Activated gamma-delta T cell treated with anti-CD3 and anti-CD28 coated beads, Interleukin-2, amount 50 U/mL, for 16 hours (primary cell): ENCODE results near the gene CDADC1.

Experiments
- DNase-seq: peaks from one replicate; pipeline ENCODE4 v3.0.0-alpha.2; 2020; ENCODE audit warnings: low read depth

Gene CDADC1

GRCh38 chr13:49295244-49295643 lies 47.5 kb downstream of the CDADC1 start:
- no peak for DNase-seq

DNA sequence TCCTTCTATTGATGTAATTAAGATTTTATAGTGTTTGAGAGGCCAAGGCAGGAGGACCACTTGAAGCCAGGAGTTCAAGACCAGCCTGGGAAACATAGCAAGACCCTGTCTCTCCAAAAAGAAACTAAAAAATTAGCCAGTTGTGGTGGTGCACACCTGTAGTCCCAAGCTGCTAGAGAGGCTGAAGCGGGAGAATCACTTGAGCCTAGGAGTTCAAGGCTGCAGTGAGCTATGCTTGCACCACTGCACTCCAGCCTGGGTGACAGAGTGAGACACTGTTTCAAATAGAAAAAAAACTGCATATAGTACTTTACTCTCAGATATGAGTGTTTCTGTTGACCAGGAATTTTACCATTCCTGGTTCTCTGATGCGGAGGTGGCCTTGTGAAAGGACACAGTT lies 48.9 kb downstream of the CDADC1 start:
- no peak for DNase-seq

- DNase-seq: no peak
These were observed 49.6 kb downstream of the CDADC1 start for GRCh38 chr13:49297338-49297737.

GRCh38 chr13:49298416-49298815 lies 50.7 kb downstream of the CDADC1 start:
- DNase-seq: no peak

DNA sequence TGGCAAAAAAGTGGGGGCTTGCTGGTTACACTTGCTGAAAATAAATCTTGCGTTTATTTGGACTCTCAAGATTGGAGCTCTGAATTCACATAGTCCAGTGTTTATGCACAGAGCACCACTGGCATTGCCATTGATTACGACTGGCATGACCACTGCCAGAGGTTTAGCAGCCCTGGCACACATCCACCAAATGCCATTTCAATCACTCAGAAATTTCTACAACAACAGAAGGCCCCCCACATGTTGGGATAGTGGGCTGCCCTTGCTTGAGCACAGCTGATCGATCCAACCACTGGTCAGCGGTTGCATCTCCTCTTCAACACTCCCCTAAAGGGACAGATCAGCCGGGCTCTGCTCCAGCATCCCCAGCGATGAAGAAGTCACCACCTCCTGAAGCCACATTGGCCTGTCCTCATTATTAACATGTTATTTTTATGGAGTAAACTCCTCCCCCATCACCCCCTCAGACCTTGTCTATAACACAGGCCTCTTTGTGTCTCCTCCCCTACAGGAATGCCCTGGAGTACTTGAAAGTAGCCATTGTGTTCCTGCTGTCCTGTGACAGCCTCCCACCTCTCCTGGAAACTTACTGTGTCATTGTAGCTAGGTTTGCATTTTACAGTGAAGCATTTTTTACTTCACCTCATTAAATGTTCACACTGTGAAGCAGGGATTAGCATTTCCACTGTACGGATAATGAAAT lies 51.3 kb downstream of the CDADC1 start:
- no peak for DNase-seq

- DNase-seq: no peak
These were observed 52.6 kb downstream of the CDADC1 start for GRCh38 chr13:49300276-49300675.

DNA sequence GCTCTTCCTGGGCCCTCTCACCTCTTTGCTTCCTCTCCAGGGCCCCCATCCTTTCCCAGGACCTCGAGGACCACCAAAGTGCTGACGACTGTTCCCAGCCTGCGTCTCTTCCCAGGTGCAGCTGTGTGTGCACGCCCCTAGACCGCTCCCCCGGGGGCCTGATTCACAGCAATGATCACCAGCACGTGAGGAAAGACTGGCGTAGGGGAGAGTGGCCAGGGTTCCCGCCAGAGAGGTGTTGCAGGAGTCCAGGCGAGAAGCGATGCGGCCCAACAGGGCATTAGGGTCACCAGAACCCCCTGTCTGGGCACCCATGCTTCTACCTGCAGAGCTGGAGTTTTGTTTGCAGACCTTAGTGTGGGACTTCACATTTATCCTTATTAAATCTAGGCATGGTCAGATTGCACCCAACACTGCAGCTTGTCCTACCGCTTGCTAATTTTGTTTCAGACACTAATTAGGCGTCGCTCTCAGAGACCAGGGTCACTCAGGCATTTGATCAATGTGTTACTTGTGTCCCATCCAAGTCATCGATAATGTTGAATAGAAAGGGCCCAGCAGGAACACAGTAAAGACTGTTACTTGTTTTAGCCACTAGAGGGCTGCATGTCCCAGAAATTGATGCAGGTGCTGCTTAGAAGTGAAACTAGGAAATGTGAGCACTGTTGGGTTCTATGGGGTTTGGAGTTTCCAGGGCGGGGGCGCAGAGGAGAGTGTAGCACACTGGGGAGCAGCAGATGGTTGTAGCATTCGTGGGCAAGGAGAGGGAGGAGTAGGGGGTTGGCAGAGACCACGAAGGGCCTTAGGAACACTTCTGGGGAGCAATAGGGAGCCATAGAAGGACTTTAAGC lies 53.2 kb downstream of the CDADC1 start:
- peak; percentile 43 for DNase-seq

DNA sequence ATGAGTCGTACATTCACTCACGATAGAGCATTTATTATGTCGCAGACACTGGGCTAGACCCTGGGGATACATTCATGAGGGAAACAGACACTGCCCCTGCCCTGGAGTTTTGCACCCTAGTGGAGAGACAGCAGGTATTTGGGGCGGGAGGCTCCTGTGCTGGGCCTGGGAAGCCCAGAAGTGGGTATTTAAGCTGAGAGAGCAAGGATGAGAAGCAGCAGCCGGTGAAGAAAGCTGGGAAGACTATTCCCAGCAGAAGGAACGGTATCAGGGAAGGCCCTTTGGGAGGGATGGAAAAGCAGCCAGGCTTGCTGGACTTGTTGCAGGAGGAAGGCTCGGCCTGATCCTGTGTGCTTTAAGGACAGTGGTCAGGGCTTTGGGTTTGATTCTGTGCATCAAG lies 54.5 kb downstream of the CDADC1 start:
- no peak for DNase-seq

DNA sequence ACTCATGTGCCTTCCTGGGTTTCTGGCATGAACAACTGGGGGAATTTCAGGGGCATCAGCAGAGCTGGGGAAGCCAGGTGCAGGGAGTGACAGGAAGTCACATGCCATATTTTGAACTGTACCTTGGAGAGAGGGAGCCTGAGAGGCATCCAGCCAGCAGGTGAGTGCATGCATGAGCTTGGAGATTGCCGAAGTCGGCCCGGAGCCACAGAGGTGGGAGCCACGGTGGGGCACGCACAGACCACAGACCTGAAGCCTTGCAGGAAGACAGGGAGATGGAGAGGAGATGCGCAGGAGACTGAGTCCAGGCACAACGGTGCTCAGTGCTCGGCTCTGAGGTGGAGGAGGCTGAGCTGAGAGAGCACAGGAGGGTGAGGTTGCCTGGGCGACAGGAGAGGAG lies 55.1 kb downstream of the CDADC1 start:
- DNase-seq: no peak

GRCh38 chr13:49303533-49304252 lies 56.0 kb downstream of the CDADC1 start:
- no peak for DNase-seq

DNA sequence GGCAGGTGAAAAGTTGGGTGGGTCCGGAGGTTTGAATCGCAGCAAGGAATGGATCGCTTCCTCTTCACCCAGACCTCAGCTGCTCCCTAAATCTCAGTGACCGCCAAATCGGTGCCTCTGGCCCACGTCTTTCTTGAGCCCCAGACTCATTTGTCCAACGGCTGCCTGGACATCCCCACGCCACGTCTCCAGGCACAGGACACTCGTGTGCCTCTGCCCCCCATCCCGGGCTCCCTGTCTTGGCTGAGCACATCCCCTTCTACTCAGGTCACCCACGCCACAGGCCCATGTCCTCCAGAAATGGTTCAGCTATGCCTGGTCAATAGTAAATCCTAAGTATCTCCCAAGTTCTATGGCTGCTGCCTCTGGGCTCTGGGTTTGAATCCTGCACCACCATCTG lies 56.6 kb downstream of the CDADC1 start:
- DNase-seq: no peak

DNA sequence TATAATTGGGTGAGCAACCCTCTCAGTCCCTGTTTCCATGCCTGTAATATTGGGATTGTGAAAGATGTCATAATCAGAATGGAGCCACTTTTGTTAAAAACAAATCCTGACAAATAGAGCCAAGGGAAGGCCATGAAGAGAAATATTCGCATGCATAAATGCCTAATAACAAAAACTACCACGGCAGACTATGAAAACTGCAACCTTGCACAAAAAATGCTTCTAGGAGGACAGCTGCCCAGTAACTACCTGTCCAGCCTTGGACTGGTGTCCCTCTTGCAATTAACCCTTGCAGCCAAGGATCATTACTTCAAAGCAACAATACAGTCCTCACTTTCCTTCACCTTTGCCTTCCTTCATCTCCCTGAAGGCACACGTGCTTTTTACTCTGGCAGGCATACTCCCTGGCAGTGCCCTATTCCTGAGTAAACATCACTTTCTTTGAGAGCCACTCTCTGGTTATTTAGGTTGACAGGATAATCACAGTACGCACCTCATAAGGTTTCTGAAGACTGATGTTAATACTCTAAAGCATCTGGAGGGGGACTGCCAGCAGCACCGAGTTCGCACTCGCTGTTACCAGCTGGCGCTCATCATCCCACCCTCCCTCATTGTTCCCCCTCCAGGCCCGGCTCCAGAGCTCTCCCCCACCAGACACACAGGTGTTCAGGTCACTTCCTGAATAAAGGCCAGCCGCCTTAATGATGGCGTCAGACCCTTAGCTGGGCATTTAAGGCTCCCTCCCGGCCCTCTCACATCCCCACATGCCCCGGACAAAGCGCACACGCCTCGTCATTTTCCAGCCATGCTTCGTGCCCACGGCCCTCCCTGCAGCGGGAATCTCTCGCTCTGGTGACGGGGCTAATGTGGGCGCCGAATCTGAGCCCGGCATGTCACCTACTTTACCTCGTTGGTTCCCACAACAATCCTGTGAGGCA lies 57.3 kb downstream of the CDADC1 start:
- no peak for DNase-seq

GRCh38 chr13:49305792-49306425 lies 58.2 kb downstream of the CDADC1 start:
- no peak for DNase-seq

DNA sequence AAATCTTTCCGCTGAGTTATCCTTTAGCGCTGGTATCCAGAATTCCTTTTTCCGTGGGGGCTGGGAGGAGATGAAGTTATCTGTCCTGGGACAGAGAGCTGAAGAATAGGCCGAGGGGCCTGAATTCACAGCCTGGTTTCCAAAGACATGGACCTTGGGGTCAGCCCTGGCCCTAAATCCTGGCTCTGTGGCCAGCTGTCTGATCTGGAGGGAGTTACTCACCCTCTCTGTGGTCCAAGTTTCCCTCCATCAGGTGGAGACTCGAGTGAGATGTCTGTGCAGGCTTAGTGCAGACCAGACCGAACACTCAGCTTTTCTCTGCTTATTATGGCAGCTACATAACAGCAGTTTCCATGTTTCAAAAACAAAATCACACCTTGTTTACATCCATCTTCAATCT lies 59.6 kb downstream of the CDADC1 start:
- no peak for DNase-seq

DNA sequence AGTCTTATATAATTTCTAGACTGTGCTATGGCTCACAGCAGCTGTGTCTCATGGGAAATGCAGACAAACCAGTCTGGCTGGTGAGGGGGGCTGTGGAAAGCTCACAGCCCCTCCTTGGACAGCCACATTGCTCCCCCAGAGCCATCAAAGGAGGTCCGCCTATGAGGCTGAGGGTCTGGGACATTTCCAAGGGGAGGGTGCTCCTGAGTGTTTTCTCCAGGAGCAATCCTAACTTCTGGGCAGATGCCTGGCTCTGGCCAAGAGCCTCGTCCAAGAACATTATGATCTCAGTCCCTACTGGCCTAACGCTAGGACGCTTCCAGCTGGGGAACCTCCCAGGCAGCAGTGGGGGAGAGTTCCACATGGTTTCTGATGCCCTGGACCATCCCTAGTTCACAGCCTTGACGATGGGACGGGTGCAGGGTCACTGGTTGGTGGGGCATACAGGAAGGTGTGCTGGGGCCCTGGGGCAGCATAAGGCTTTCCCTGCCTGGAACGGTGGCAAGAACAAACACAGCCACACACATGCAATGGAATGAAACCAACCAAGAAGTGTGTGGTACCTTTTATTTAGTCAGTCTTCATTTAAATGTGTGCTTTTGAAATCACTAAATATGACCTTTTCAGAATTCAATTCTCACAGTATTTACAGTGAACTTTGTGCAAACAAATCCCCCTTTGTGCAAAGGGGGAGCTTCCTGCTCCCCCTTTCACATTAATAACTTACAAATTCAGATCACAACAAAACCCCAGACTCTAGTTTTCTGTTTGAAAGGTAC lies 60.6 kb downstream of the CDADC1 start:
- no peak for DNase-seq

DNA sequence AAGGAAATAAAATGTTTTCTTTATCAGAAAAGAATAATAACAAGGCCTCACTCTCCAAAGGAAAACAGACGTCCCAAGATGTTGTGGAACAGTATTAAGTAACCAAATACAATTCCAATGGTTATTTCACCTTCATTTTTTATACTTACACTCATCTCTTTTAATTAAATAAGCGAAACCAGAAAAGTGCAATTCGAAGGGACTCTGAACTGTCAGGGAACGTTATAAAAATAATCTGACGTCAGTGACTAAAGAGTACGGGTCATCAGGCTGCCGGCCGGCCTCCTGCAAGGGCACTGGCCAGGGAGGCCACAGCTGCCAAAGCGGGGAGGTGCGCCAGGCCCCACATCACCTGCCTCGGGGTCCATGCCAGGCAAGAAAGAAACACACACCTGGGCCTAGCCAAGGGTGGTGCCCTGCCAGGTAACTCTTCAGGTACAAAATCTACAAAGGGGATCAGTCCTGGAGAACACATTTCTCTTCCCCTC lies 61.2 kb downstream of the CDADC1 start:
- no peak for DNase-seq

DNA sequence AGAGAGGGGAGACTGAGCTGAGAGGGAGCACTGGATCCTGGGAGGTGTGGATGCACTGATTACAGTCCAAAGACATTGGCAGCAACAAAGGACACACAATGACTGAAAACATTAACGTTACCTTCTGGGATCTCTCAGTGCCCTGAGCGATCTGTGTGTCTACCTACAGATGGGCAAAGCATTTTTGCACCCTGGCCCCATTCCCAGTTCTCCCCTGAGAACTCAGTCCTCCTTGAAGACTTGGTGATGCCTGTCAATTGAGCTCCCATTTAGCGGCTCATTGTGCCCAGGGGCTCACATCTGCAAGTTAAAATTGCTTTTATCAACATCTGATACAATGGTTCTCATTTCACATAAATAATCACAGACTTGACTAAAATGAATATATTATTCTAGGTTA lies 62.5 kb downstream of the CDADC1 start:
- DNase-seq: no peak

- DNase-seq: no peak
These were observed 64.1 kb downstream of the CDADC1 start for GRCh38 chr13:49311816-49312215.

DNA sequence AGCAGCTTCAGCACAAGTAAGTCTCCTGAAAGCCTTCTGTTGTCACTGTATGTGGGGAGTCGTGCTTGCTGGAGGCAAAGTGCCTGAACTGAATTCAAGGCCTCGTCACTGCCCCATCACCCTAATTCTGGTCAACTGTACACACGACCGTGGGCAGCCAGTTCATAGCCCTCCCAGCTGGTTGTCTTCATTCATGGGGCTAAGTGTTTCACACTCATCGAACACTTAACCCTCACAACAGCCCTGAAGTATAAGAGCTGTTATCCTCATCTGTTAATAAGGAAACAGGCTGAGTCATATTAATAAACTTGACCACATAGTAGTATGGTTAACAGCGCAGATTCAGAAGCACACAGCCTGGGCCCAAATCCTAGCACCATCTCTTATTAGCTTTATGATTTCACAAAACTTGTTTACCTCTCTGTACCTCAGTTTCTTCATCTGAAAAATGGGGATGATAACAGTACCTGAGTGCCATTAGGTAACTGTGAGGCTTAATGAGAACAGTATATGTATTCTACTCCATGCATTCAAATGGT lies 66.7 kb downstream of the CDADC1 start:
- no peak for DNase-seq

DNA sequence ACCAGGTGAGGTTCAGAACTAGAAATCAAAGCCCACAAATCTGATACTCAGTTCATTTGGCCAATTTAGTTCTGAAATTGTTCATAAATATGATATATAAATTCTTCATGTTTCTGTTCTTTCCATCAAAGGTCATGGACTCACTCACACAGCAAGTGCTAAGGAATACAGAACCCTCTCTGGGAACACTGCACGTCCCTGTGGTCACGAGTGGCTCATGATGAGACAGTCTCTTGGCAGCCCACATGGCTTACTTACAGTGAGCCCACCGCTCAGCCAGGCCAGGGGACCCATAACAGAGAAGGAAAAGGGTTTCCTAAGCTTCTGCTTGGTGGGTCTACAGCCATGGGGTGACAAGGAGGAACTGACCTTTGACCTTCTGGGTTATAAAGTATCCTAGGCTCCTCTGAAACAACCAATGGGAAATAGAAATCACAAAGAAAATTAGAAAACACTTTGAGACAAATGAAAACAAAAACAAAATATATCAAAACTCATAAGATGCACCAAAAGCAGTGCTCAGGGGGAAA lies 67.4 kb downstream of the CDADC1 start:
- DNase-seq: no peak
